GM21723 (cell line): ENCODE data around the gene DPY19L1.
"Not testable (repeated sequence)": the region's sequence is repeated elsewhere in the genome, so short reads cannot be mapped to it uniquely, and the experiment has no call there.

Source experiments
- ATAC-seq: cut with Tn5 transposase; IDR thresholded peaks from one replicate; pipeline ENCODE4 v1.9.1; 2021; ENCODE audit warnings: mild to moderate bottlenecking, moderate library complexity; ENCODE audit not compliant: unreplicated experiment

Gene DPY19L1

DNA sequence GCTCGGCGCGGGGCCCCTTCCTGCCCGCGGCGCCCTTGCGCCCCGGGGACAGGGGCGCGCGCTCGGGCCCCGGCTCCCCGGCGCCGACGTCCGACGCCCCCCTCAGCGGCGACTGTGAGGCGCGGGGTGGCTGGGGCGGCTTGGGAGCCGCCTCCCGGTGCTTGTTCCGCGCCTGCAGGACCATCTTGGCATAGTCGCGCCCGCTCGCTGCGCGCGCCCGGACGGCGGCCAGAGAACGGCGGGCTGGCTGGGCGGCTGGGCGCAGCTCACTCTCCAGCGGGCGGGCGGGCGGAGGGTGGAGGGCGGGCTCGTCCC is at the start of gene DPY19L1:
DPY19L1 (minus strand) TSS at position 275 of the 315 bp plus-strand sequence; CDS start at position 184, 91 bp downstream.
- ATAC-seq = peak; percentile 33

GRCh38 chr7:35079517-35079916 is 42.2 kb upstream of the DPY19L1 start:
- ATAC-seq = not testable (repeated sequence)

- not testable (repeated sequence) for ATAC-seq
Observed at GRCh38 chr7:35074008-35074407, 36.7 kb upstream of the DPY19L1 start.

GRCh38 chr7:35072950-35073827 is 35.9 kb upstream of the DPY19L1 start:
- not testable (repeated sequence) for ATAC-seq

- ATAC-seq = not testable (repeated sequence)
Observed at GRCh38 chr7:35069084-35069483, 31.8 kb upstream of the DPY19L1 start.

DNA sequence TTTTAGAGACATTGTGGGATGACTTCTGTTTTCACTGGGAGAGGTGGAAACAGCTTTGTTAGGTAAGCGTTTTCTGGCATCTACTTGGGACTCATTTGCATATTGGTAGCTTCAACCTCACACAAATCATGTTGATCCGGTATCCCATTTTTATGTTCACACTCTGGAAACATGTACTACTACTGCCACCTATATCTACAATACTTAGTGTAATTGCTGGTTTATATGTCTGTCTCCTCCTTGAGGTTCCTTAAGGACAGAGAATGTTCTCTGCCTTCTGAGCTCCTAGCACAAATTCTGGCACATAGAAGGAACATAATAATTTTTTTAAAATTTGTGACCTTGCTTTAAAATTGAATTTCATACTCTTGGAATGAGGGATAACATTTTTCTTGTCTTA is 28.1 kb upstream of the DPY19L1 start:
- ATAC-seq = not testable (repeated sequence)

GRCh38 chr7:35058571-35058970 is 21.3 kb upstream of the DPY19L1 start:
- not testable (repeated sequence) for ATAC-seq

DNA sequence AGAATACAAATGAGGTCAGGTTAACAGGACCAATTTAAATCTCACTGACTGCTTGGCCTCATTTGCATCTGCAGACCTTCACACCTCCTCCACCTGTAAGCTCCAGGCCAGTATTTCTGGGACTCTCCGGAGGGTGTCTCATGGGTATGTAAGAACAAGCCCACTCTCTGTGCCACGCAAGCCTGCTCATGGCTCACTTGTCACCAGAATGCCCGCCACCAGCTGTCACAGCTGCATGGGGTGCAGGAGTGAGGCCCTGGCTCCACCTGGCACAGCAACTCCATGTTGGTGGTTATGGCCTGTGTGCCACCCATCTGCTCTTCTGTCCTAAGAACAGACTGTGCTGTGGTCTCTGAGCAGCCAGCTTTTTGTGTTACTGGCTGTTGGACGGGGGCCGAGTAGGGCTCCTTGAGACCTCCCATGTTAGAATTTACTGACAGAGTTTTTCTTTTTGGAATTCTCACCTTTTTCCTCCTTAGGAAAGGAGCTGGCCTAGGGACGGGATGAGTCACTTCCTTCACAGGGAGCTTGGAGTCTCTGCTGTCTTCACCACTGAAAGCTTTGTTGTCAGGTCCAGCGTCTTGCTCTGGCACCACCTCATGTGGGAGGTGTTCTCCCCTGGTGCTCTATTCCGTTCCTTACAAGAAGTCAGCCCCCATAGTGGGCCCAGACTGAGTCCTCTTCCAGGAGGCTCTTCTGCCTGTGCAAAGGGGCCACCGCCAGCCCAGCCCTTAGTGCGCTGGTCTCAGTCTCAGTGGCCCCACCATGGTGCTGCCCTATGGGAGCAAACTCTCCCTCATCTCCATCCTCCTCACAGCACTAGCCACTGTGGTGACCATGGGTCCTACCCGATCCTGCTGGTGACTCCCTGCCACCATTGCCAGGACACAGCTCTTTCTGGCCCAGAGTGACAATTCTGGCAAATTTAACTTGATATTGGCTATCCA is 20.5 kb upstream of the DPY19L1 start:
- ATAC-seq = not testable (repeated sequence)

GRCh38 chr7:35055733-35056132 is 18.4 kb upstream of the DPY19L1 start:
- not testable (repeated sequence) for ATAC-seq

DNA sequence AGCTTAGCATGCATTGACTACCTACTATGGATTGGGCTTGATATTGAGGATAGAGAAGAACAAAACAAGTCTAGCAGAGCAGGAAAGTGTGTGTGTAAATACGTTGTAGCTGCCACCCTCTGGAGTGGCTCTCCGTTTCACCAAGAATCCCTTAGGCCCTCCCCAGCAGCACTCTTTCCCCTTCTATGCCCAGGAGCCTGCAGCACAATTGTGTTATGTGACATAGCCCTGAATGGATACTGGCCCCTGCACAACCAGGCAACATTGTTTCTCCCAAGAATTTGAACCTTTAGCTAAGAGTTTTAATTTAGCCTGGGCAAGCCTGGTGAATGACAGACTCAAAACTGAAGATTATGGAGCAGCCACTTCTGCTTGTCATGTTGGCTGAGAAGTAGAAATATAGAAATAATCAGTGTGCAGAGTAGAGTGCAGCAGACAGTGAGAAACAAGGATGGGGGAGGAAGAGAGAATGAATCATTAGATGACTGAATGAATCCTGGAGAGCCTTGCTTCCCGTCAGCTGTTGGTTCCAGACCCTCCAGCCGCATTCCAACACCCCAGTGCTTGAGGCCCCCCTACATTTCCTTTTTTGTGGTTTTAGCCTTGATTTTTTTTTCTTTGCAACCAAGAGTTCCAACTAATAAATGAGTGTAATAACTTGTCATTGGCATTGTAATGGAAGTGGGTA is 16.3 kb upstream of the DPY19L1 start:
- not testable (repeated sequence) for ATAC-seq

- ATAC-seq = not testable (repeated sequence)
Observed at GRCh38 chr7:35048390-35048789, 11.1 kb upstream of the DPY19L1 start.

GRCh38 chr7:35047912-35048305 is 10.6 kb upstream of the DPY19L1 start:
- not testable (repeated sequence) for ATAC-seq

DNA sequence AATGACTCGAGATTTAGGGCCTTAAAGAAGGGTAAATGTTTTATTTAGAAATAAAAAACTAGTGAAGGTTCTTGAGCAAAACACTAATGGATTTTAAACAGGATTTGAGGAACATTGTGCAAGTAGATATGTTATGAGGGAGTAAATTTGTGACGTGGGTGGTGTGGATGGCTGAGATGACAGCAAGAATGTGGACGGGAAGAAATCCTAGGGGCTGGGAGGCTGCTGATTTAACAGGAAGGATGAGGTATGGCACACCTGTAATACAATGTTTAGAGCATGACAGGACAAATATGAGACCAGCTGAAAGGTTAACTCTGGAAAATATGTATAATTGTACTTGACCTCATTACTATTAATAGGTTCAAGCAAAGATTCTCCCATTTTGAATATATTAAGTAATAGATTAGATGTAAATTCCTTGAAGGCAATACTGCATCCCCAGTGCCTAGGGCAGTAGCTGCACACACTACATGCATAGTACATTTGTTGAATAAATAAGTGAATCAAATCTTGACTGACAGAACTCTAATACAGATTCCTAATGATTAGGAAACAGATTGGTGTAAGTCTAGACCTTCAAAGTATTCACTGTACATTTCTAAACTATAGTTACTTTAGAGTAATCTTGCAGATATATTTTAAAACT is 10.1 kb upstream of the DPY19L1 start:
- ATAC-seq = not testable (repeated sequence)

- not testable (repeated sequence) for ATAC-seq
Observed at GRCh38 chr7:35043301-35043700, 6.0 kb upstream of the DPY19L1 start.

DNA sequence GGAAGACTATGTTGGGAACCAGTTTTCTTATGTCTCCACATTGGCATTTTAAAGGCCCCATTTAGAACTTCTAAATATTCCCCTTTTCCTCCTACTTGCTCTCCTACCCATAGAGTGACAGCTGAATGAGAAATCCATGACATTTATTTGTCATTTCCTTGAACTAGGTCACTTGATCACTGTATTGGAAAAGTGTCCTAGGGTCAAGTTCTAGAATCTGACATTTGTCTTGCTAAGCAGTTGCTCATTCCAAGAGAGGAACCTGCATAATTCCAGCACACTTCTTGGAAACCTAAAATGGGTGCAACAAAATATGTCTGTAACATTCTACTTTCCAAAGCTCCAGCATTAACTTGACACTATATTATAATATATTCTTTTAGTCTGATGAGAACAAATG is 3.6 kb upstream of the DPY19L1 start:
- ATAC-seq = no peak

DNA sequence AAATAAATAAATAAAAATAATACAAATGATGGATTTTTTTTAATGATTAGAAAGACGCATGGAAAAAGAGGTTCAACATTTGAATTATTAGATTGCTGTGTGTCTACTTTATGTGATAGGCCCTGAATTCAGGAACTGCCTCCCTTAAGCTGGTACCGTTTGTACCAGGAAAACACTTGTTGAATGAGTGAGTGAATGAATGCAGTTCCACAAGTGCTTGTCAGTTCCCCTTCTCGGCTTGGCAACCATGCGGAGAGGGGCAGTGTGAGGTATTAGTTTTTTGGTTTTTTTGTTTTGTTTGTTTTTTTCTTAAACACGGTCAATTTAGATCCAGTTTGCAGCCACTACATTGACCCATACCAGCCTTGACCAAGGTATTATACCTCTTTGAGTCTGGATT is 2.1 kb upstream of the DPY19L1 start:
- no peak for ATAC-seq

GRCh38 chr7:35038354-35038753 is 1.1 kb upstream of the DPY19L1 start:
- no peak for ATAC-seq

- ATAC-seq = peak; percentile 84
Observed at GRCh38 chr7:35037526-35038341, 449 bp upstream of the DPY19L1 start.

DNA sequence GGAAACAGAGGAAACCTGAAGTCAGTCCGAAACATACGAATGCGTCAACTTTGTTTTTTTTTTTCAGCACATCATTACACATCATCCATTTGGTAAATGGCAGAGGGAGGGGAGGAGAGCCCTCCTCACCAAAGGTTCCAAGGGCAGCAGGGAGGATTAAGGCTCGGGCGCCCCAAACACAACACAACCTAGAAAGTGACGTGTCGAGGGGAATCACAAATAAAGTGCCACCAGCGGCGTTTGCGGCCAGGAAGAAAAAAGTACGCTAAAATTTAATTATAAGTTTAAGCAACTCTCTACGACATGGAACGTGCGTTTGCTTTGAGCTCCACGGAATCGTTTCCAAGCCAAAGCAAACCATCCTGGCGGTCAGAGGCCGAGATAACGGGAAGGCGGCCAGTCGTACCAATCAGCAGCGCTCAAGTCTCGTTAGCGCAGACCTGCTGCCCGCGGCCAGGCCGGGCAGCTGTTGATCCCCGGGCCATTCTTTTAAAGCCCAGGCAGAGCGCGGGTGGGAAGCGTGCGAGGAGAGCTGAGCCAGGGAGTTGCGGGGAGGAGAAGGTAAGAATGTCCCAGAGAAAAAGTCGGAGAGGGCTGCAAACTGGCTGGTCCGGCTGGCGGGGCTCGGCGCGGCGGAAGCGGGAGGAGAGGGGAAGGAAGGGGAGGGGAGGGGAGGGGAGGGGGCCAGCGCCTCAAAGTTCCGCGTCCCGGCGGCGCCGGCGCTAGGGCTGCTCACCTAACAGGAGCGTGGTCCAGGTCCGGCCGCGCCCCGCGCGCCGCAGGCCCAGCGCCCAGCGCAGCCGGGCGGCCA is 719 bp downstream of the DPY19L1 start:
- peak; percentile 7 for ATAC-seq
